BJ (cell line): Measurements from ENCODE around the gene MRPL24. TPM values are rescaled to one million over a fixed set of nuclear protein-coding genes. Genes with fewer than 3 reads are reported as not detected.

Experiments
- CTCF ChIA-PET: fragments of 350-600 bp; formaldehyde crosslinking; extraction: SDS; loops from one replicate; lab custom pipeline; 2021; ENCODE audit warnings: antibody characterized with exemption, inconsistent platforms; lab: Yijun Ruan, JAX
- POLR2A ChIA-PET: fragments of 300-600 bp; sonication (Branson Sonifier 250); formaldehyde crosslinking; extraction: SDS; loops from one replicate; lab custom pipeline; 2021; ENCODE audit warnings: antibody characterized with exemption; lab: Charles Lee
- DNase-seq: peaks from one replicate; pipeline ENCODE4 v3.0.0-alpha.2; 2011; ENCODE audit warnings: low read depth
- H3K27me3 ChIP-seq: 2 replicates; pipeline ENCODE4 v1.6.0; 2011; ENCODE audit warnings: low read length; ENCODE audit not compliant: control insufficient read depth, insufficient read depth
- H3K36me3 ChIP-seq: 2 replicates; pipeline ENCODE4 v1.5.1; 2011; ENCODE audit warnings: low read length; ENCODE audit not compliant: control insufficient read depth, insufficient read depth
- H3K4me3 ChIP-seq: 2 replicates; pipeline ENCODE4 v1.5.1; 2011; ENCODE audit warnings: low read depth, mild to moderate bottlenecking, control low read depth, low read length
- CTCF ChIP-seq: IDR thresholded peaks from 2 replicates; pipeline ENCODE4 v1.5.1; 2011; ENCODE audit warnings: low read depth, mild to moderate bottlenecking, control low read depth, inconsistent platforms, low read length, moderate library complexity; ENCODE audit not compliant: insufficient read depth
- polyA plus RNA-seq: library from polyadenylated mRNA; depleted of rRNA; stranded (reverse); fragments of >200 nt; gene quantifications from 2 replicates; pipeline ENCODE4 v1.2.3, GENCODE V29; 2011

MRPL24 gene
- polyA plus RNA-seq, 1 experiment: 120 TPM

GRCh38 chr1:156708218-156708661, 32.6 kb downstream of the MRPL24 start:
- Histone ChIP-seq H3K27me3 (no peaks in the 10 kb centered on the region), H3K36me3 (no peaks in the 10 kb centered on the region), H3K4me3 (no peak overlapping the region)
- DNase-seq: no peak
- POLR2A ChIA-PET: interaction anchor here (0.7 to 1.2 kb wide), 3 partner anchors 26 to 194 kb away, joined by 3 to 6 read pairs (median 4); no protein-coding TSS in a partner anchor
- CTCF ChIA-PET: interaction anchor here (0.9 to 41.7 kb wide), 7 partner anchors 19 to 252 kb away, joined by 3 to 1556 read pairs (median 5); partner anchors contain the start of genes ISG20L2, METTL25B, NES and NTRK1
- TF ChIP-seq CTCF: no peak

- H3K27me3 ChIP-seq: no peaks in the 10 kb centered on the region
- no peaks in the 10 kb centered on the region for H3K36me3 ChIP-seq
- no peak for TF ChIP-seq CTCF
- DNase-seq: no peak
- no peak overlapping the region; the same call in 1 of the 2 replicates for H3K4me3 ChIP-seq
- ChIA-PET CTCF (interaction anchor here (0.9 to 41.7 kb wide), 7 partner anchors 19 to 252 kb away, joined by 3 to 1556 read pairs (median 5); partner anchors contain the start of genes ISG20L2, METTL25B, NES and NTRK1), POLR2A (interaction anchor here (0.7 to 2.0 kb wide), 5 partner anchors 26 to 203 kb away, joined by 3 to 10 read pairs (median 6); partner anchors contain the start of gene NES)
Observed at GRCh38 chr1:156707417-156708217, 33.3 kb downstream of the MRPL24 start.

- no peaks in the 10 kb centered on the region; the same call in 1 of the 2 replicates for H3K36me3 ChIP-seq
- no peak for DNase-seq
- ChIA-PET CTCF (interaction anchor here (0.5 to 41.7 kb wide), 15 partner anchors 8 to 215 kb away, joined by 3 to 1556 read pairs (median 4); partner anchors contain the start of genes ISG20L2, METTL25B, NES and NTRK1), POLR2A (interaction anchor here (1.0 to 2.0 kb wide), 3 partner anchors 30 to 202 kb away, joined by 3 to 10 read pairs (median 9); partner anchors contain the start of gene NES)
- TF ChIP-seq CTCF: no peak
- peak overlapping the region; percentile 58 for H3K4me3 ChIP-seq
- H3K27me3 ChIP-seq: no peaks in the 10 kb centered on the region
Observed at GRCh38 chr1:156706657-156707416, 34.1 kb downstream of the MRPL24 start.

GRCh38 chr1:156705918-156706656, 34.8 kb downstream of the MRPL24 start:
- Histone ChIP-seq H3K36me3 (peaks cover 4% of the 10 kb centered on the region), H3K4me3 (peak overlapping the region; percentile 58), H3K27me3 (no peaks in the 10 kb centered on the region)
- POLR2A ChIA-PET: interaction anchor here (1.0 to 2.0 kb wide), 2 partner anchors 29 to 45 kb away, joined by 3 to 9 read pairs; partner anchors contain the start of gene NES
- CTCF ChIA-PET: interaction anchor here (0.6 to 41.7 kb wide), 21 partner anchors 9 to 222 kb away, joined by 3 to 1556 read pairs (median 4); partner anchors contain the start of genes ISG20L2, METTL25B, NES and NTRK1
- TF ChIP-seq CTCF: peak; percentile 86
- DNase-seq: no peak
